Dedifferentiated amniotic fluid mesenchymal stem cell (primary cell): Measurements from ENCODE around the gene ANXA6.
A peak's percentile ranks its signal among the peaks of the same experiment; 100 is the strongest.

Source experiments
- DNase-seq: peaks from one replicate; pipeline ENCODE4 v3.0.0-alpha.2; 2016; ENCODE audit errors: extremely low spot score

Gene ANXA6

DNA sequence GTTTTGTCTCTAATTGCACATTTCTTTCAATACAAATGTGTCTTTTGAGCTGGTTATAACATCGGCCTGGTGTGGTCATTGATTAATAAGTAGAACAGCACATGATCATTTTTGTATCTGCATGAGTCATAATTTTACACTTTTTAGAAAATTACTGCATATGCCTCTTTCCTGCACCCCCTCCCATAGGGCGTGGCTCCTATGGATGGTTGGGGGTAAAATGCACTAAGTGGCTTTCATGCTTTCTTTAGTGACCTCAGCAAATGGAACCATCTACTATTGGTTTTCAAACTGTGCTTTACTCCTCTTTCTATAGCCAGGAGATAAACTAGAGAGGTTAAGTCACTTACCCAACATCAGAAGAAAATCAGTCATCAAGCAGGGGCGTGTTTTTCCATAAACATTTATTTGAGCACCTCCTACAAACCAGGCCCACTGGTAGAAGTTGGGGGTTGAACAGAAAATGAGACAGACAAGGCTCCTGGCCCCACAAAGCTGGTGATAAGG is 3.8 kb downstream of the ANXA6 start:
- no peak for DNase-seq

DNA sequence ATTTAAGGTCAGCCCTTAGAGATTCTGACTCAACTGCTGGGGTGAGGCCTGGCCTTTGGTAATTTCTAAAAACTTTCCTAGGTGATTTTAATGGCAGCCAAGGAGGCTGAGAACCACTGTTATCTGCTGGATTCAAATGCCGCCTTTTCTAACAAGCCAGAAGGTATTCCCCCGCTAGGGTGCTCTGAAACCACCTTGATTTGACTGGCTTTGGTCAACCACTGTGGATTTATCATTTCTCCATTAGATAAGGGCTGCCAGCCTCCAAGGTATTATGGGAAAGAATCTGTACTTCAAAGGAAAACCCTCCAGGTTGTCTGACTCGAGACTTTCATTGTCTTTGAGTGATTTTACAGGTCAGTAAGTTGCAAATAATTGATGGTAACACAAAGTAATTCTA is 4.3 kb downstream of the ANXA6 start:
- DNase-seq = no peak

DNA sequence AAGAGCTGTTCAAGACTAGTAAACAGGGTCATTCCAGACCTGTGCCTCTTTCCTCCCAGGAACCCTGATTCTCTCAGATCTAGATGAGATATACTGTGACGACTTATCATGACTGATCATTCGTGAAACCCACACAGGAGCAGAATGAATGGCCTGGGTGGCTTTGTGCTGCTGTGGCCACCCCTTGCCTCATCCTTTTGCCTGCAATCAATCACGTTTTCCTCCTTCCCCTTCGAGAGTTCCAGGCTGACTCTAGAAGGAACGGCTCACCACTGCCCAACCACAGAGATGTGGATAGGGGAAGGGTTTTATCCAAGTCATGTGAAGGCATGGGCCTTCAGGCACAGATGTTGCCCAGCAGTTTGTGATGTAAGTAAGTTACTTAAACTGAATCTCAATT is 5.8 kb downstream of the ANXA6 start:
- DNase-seq = no peak

DNA sequence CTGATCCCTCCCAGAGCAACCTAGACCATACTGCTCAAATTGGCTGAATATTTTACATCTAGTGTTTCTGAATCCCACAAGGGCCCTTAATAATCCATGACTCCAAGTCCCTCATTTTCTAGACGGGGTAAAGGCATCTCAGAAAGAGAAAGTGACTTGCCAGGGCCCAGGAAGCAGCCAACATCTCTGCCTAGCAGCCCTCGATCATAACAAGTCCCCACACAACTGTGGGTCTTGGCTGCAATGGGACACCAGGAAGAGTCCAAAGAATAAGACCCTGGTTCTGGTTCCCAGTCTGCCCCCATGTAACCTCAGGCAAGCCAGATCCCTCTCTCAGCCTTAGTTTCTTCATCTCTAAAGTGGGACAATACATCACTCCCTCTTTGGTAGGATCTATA is 6.3 kb downstream of the ANXA6 start:
- DNase-seq = no peak

DNA sequence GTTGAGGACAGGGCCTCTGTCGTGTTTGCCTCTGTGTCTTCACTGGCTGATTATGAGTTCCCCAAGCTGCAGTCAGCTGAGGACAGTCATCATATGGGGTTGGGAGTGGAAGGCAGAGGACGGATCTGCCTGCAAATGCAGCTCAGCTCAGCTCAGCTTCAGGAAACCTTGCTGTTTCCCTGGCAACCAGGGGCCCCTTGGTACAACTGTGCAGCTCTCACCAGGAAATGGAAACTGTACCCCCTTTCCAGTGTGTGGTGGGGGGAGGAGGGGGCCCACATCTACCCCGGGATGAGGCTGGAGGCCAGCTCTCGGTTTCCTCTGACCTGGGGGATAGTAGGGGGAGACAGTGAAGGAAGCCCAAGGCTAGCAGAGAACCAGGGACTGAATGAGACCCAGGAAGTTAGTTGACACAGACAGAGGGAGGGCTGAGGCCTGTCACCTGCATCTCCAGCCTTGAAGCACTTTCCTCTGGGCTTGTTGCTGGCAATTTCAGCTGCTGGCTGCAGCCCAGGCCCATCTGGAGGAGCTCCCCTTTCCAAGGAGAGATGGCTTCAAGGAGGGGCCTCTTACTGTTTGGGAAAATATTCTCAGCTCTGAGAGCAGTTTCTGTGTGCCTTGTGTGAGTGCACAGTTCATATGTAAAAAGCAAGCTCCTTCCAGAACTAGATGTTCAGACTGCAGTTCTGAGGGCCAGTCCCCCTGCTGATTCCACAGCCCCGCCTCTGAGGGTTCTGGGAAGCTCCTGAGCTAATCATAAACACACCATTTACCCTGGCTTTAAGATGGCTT is 6.9 kb downstream of the ANXA6 start:
- DNase-seq = peak; percentile 22

DNA sequence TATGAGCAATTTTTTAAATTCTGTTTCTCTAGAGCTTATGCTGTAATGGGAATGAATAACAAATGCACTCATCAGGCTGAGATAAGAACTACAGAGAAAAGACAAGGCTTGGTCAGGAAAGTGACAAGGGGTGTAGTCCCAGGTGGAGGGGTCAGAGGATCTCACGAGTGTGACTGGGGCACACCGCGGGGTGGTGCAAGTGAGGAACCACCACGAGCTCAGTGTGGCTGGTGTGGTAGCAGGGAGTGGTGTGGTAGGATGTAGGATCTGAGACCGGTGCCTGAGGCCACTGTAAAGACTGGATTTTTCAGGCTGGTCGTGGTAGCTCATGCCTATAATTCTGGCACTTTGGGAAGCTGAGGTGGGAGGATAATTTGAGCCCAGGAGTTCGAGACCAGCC is 9.0 kb downstream of the ANXA6 start:
- DNase-seq = no peak

DNA sequence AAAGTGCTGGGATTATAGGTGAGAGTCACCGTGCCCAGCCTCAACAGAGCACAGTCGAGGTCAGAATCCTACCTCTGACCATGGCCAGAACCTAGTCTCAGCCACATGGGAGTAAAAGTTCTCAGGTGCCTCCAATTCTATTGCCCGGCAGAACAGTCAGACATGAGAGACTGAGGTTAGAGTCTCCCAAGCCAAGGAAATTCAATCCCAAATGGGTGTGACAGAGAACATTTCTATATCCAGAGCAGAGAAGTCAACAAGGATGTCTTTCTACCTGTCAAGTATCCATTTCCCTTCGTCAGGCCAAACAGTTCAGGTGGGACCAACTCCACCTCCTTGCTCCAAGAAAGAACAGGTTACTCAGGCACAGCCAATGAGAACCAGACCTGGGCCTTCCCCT is 10.5 kb downstream of the ANXA6 start:
- no peak for DNase-seq

DNA sequence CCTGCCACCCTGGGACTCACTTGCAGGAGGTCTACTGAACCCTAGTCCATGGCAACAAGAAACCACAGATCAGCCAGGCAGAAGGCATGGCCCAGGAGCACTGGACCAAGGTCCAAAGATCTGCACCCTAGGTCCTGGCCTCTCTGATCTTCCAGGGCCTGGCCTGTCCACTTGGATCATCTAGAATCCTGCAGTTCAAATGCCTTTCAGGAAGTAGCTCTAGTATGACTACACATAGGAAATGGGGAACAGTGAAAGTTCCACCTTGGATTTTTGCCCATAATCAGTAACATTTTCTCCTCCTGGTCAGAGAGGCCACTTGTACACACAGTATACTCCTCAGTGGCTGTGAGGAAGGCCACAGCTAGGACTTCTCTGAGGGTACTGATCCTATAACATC is 11.5 kb downstream of the ANXA6 start:
- DNase-seq = no peak

DNA sequence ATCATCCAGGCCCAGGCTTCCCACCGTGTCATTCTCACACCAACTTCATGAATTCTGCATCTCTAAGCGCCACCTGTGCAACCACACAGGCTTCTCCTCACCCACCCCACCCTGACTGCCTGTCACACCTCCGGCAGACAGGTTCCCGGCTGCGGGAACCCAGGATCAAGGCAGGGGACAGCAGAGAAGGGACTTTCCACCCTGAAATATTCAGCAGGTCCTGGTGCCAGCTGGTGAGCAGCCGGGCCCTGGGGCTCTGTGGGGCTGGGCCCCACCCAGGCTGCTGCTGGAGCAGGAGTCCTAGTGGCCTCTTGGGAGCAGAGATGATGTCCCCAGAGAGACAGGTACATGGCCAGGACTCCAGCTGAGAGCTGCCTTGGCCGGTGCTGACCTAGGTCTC is 12.7 kb downstream of the ANXA6 start:
- DNase-seq = no peak

DNA sequence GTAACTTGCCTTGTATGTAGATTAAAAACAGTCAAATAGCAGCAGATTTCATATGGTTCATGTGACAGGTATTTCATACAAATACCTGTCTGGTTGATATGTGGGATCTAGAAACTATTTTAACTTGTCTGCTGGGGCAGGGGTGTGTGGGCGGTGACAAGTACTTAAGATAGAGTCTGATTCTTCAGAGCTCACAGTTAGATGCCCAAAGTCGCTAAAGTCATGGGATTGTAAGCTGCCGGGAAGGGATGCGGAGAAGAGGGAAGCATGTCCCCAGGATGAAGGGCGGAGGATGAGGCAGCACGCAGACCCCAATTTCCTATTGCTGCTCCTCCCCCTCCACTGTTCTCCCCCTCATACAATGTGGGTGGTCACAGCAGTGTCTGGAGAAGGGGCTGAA is 13.3 kb downstream of the ANXA6 start:
- DNase-seq = no peak

DNA sequence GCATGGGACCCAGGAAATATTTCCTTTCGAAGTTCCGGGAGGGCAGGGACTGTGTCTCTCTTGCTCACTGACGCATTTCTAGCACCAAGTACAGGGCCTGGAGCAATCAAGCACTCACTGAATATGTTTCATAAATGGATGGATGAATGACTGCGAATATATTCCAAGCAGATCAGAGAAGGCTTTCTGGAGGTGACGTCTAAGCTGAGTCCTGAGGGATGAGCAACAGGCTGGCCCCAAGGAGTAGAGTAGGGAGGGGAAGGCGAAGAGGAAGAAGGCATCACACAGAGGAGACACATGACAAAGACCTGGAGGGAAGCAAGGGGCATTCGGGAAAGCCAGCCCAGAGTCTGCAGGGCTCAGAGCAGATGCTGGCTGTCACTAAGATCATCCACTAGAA is 13.9 kb downstream of the ANXA6 start:
- no peak for DNase-seq

DNA sequence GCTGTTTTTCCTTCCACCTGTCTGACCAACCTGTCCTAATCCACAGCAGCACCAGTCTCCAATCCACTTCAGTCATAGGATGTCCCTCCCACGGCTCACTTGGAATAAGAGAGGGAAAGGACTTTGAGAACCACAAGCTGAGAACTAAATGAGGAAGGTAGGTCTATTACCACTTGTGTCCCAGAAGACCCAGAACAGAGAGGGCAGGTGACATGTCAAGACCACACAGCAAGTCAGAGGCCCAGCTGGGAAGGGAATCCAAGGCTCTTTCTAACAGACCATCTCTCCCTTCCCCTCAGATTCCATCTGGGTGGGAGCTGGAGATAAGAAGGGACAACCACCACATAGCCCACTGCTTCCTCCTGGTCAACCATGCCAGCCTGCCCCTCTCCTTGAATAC is 14.6 kb downstream of the ANXA6 start:
- no peak for DNase-seq

DNA sequence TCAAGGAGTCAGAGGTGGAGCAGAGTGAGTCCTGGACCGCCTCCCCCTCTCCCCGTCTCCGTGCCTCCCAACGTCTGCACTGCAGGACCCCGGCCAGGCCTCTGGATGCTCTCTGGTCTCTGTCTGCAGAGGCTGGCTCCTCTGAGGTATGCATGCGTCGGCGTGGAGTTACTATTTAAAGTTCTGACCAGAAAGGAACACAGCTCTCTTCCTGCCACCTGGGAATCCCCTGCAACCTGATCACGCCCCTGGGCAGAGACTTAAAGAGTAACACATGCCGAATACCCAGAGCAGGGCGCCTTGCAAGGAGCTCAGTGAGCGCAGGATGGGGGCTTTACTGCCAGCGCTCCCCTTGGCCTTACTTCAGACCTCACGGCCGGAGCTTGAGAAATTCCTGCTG is 16.0 kb downstream of the ANXA6 start:
- DNase-seq = no peak

DNA sequence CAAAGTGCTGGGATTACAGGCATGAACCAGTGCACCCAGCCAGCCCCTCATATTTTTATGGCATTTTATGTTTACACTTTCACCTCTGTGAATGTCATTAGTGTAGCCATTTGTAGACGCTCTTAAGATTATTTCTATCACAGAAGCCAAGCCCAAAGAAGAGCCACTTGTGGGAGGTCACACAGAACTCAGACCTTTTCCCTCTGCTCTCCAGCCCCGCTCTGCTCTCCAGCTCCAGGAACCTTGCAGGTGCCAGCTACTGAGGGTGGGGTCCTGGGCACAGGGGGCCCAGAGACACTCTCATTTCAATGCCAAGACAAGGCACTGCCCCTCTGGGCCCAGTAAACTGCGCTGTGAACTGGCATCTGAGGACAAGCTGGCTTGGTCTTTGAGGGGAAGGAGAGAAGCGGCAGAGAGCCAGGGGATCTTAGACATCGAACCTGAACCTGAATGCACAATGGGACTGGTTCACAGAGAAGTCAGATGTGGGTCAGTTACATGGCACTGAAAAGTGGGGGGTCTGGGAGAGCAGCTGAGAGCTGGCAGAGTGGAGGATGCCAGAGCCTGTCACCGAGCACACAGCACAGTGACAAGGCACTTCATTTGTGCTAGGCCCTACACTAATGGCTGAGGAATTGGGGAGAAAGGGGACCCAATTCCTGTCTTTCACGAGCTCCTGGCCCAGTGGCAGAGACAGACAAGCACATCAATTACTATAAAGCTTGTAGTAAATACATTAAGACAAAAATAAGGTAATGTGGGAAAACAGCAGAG is 16.7 kb downstream of the ANXA6 start:
- no peak for DNase-seq

DNA sequence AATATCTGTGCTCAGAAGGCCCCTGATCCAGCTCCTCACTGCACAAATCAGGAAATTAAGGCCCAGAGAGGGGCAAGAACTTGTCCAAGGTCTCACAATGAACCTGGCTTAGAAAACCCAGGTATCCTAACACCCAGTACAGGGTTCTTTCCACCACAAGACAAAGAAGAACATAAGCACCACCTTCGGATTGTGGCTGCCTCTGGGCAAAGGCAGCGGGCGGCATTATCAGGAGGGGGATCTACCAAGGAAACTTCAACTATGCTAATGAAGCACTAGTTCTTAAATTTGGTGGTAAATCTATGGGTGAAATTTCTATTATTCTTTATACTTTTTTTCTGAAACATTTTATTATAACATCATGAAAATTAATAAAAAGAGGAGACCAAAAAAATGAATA is 17.9 kb downstream of the ANXA6 start:
- no peak for DNase-seq

DNA sequence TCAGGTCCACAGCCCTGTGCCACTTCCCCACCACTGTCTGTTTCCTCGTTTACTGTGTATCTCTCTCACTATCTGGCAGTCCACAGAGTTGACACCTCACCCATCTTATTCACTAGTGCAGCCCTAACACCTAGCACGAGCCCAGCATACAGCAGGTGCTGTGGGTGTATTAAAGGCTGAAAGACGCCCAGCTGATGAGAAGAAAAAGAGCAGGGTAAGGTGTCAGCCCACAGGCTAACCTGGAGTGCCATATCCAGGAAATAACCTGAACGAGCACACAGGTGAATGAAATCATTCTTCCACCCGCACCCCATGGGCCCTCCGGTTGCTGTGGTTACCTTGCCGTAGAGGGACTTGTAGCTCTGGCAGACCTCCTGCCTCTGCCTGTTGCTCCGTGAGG is 18.6 kb downstream of the ANXA6 start:
- no peak for DNase-seq

DNA sequence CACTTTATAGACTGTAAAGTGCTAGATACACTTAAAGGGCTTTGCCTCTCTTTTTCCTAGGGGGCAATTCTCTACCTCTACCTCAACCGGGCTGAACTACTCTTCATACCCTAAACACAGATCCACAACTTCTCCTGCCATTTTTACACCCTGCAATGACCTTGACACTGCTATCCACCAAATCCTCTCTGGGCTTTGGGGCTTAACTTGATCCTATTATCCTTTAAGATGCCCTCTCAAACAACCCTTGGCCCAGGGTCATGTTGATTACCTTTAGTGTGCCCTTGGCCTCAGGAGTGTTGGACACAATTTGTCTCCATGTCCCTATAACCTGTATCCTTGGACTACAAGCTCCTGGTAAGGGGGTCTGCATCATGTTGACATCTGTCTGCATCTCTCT is 19.5 kb downstream of the ANXA6 start:
- DNase-seq = no peak

DNA sequence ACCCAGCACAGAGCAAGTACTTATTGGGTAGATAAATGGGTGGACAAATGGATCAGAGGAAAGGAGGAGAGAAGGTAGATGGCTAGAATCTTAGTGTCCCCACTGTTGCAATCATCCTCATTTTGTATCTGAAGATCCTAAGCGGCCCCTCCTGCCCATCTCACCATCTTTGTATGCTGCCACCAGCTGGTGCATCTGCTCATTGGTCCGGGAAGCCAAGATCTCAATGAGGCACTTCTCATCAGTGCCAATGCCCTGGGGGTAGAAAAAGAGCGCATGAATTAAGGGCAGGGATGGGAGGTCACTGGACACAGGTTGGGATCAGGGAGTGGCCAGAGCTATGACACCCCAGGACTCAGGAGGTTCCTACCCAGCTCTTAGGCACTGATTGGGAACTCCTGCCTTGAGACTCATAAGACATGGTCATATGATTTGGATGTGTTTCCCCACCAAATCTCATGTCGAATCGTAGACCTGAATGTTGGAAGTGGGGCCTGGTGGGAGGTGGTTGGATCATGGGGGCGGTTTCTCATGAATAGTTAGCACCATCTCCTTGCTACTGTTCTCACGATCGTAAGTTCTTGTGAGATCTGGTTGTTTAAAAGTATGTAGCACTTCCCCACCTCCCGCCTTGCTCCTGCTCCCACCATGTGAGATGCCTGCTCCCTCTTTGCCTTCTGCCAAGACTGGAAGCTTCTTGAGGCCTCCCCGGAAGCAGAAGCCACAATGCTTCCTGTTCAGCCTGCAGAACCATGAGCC is 20.3 kb downstream of the ANXA6 start:
- DNase-seq = no peak

DNA sequence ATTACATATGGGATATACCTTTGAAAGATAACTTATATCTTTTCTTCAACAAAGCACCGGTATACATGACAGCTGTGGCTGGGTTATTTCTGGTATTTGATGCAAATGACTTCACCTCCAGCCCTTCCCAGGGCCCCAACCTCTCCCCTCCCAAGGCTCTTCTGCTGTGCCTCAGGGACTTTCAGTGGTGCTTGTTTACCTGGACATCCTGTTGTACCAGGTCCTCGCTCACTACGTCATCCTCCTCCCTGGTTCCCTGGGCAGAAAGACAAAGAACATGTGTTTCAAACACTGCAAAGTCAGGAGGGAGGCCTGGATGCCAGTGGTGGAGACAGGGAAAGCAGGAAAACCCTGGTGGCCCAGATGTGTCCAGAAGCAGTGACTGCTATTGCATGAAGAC is 23.4 kb downstream of the ANXA6 start:
- no peak for DNase-seq

DNA sequence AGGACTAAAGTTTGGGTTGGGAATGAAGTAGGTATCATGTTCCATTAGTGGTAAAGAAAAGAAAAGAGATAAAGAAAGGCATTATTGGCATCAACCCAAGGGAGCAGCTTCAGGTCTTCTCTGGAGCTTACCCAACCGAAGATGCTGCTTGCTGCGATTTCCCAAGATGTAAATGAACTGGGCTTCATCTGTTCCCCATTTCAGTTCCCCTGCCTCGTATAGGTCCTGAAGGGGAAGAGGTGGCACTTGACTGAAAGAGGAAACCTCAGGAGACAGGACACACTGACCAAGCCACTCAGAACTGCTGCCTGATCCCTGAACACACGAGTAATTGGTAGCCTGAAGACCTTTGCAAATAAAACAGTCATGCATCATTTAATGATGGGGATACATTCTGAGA is 24.6 kb downstream of the ANXA6 start:
- no peak for DNase-seq

DNA sequence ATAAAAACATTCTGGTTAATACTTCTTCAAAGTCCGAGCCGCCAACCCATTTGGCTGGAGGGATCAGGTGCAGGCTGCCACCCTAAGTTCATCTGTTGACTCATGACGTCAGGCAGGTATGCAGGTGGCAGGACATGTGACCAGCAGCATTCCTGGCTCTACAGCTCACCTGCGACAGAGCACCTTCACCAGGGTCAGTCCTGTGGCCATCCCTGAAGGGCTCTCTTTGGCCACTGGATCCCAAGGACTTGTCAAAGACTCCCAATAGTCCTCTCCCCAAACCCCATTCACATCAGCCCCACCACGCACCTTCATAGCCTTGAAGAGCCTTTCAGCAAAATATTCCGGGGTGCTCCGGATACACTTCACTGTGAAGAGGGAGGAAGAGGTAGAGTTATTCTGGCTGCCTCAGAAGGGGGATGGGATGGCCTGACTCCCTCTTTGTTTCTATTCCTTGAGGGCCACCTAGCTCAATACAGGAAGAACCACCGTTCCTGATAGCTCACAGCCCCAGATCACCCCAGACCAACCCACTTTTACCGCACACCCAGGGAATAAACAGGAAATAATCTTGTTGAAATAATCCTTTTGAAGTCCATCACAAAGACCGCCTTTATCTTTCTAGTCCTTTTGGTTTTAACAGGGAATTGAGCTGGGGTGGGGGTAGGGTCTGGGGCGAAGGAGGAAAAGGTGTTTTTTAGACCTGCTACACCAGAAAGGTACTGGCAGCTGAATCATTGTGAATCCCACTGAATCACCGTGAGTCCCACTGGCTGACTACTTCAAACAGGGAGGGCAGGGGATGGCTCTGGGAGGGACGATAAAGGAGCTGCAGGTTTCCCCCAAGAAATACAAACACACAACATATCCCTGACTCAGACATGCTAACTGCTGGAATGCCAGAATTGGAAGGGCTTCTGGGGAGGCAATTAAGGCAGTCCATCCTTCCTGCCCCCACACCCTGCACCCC is 26.4 kb downstream of the ANXA6 start:
- DNase-seq = no peak
